ENCODE measurements around the gene KCNH3.

DNA sequence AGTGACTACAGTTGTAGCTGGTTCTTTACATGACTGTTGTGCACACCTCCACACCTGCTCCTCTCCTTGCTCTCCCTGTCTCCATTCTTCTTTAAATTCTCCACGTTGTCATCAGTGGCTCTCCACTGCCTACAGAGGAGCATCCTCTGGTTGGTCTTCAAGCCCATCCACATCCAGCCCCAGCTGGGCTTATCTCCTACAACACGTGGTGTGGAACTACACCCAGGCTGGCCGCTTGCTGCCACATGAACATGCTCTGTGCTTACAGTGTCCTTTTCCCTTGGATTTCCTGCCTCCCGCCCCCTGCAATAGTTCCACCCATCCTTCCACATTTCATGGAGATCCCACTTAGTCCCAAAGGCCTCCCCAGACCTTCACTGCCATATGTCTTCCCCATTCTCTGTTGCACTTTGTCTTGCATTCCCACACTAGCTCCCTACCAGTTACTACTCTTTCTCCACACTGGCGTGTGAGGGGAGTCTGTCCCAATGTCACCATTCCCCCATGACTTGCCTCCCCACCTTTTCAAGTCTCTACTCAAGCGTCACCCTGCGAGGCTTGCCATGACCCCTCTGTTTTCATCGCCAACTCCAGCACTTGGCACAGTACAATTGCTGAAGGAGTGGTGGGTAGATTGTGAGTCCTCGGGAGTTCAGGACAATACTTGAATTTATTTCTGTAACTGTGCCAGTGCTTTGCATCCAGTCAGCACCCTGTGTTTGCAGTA lies 38.9 kb downstream of the KCNH3 start:
- no peak for TF ChIP-seq POLR2A (IDR thresholded peaks at IDR 0.05)
- TF ChIP-seq, protein P1, sequence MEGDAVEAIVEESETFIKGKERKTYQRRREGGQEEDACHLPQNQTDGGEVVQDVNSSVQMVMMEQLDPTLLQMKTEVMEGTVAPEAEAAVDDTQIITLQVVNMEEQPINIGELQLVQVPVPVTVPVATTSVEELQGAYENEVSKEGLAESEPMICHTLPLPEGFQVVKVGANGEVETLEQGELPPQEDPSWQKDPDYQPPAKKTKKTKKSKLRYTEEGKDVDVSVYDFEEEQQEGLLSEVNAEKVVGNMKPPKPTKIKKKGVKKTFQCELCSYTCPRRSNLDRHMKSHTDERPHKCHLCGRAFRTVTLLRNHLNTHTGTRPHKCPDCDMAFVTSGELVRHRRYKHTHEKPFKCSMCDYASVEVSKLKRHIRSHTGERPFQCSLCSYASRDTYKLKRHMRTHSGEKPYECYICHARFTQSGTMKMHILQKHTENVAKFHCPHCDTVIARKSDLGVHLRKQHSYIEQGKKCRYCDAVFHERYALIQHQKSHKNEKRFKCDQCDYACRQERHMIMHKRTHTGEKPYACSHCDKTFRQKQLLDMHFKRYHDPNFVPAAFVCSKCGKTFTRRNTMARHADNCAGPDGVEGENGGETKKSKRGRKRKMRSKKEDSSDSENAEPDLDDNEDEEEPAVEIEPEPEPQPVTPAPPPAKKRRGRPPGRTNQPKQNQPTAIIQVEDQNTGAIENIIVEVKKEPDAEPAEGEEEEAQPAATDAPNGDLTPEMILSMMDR (IDR thresholded peaks at IDR 0.05): no peak

Data from thyroid gland (tissue), 4 donors.